SU-DHL-6 (cell line): ENCODE results near the gene NEB.

Source experiments
- CTCF ChIP-seq: fragments of 200-600 bp; sonication (generic); IDR thresholded peaks from one replicate; pipeline ENCODE4 v1.5.1; 2017; ENCODE audit warnings: antibody characterized with exemption, mild to moderate bottlenecking, low read length, moderate library complexity; ENCODE audit not compliant: insufficient read depth, poor library complexity, severe bottlenecking
- EZH2phosphoT487 ChIP-seq: fragments of 200-600 bp; sonication (generic), shearing (Covaris generic); conservative IDR thresholded peaks from 2 replicates; pipeline ENCODE4 v1.6.1; 2018; ENCODE audit warnings: mild to moderate bottlenecking, antibody characterized with exemption, low read length, moderate library complexity, mixed read lengths

DNA sequence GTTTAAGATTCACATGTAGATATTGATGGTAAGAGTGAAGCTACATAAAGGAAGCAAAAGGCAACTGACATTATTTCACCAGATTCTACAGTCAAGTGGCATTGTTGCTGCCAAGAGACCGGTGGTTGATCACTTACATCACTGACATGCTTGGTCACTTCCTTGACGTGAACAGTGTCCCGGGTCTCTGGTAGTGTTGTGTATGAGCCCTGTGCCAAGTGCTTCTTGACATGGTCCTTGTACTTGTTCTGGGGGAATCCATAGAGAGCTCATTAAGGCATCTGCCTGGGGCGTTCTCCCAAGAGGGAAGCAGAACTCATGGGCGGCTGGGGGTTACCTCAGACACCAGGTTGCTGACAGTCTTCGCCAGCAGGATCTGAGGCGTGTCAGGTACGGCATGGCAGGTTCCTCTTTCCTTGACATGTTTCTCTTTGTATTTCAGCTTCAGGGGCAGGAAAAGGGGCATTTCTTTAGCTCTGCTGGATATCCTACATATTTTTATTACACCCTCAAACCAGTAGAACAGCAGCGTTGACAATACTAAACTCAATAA is 208.4 kb downstream of the NEB start:
- TF ChIP-seq EZH2phosphoT487, result no peak
- no peak for TF ChIP-seq CTCF
